HG02678 (cell line): ENCODE data around the gene GRIPAP1.

Experiments
- ATAC-seq: cut with Tn5 transposase; IDR thresholded peaks from one replicate; pipeline ENCODE4 v1.9.1; 2021; ENCODE audit warnings: mild to moderate bottlenecking, moderate library complexity; ENCODE audit not compliant: unreplicated experiment

Gene GRIPAP1

DNA sequence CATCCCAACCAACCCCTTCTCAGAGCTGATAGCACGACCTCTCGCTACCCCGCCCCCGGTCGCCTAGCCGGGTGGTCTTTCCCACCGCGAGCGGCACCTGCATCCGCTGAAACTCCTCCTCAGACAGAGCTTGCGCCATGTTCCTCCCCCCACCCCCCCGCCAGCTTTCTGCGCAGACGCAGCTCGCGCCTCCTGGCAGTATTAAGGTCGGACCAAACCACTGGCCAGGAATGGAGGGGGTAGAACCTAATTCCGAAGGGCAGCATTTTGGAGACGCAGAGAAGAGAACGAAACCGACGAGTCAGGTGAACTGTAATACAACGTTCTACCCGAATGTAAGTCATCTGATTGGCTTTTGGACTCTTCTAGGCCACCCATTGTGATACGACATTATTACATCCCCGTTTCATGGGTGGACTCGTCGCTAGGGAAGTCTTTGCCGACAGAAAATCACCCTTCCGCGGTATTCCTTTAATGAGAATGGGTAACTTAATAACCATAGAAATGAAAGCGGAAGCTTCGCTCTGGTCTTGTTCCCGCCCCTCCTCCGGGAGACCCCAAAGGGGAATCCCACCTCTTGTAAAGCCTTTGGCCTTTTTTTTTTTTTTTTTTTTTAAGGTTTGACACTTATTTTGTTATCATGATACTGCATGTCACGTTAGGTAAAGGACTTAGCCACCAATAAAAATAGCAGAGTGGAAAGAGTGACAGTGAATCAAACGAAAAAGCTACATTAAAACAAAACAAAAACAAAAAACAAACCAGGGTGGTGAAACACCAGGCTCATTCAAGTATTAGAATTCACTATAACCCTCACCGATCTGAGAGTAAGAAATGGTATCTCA, at the start of gene GRIPAP1:
GRIPAP1 (minus strand) TSS at position 174 of the 845 bp plus-strand sequence; CDS start at position 139, 35 bp downstream.
- ATAC-seq = peak; percentile 82

GRCh38 chrX:49043987-49044281, 41.9 kb upstream of the GRIPAP1 start:
- ATAC-seq = no peak

DNA sequence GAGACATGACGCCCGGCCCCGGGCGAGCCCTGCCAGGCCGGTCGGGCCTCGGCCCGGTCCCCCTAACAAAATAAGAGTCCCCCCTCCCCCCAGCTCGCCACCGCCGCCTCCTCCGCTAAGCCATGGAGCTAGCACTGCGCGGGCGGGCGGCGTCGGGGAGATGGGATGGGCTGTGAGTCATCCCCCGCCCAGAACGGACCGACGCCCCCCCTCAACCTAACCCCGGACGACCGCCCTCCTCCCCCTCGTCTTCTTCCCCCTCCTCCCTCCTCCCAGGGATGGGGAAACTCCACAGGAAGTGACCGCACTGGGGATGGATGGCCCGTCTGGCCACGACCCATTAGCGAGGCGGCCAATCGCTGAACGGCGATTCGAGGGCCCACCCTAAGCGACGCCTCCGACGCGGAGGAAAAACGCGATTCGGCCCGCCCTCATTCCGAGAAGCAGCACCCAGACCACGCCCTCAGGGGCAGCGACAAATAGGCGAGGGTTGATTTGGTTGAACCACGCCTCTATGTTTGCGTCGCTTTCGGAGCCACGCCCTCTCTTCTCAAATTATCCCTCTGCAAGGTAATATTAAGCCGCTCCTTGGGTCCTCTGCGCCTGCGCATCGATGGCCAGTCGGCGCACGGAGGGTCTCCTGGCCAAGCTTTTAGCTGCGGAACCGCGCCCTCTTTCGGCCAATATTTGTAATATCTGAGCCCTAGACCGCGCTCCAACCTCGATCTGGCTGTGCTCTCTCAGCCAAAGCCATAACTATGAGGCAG, 41.3 kb upstream of the GRIPAP1 start, which contains the start of gene TFE3:
TFE3 (minus strand) TSS at position 138 of the 767 bp plus-strand sequence; CDS start at position 7, 131 bp downstream.
- peak; percentile 80 for ATAC-seq

DNA sequence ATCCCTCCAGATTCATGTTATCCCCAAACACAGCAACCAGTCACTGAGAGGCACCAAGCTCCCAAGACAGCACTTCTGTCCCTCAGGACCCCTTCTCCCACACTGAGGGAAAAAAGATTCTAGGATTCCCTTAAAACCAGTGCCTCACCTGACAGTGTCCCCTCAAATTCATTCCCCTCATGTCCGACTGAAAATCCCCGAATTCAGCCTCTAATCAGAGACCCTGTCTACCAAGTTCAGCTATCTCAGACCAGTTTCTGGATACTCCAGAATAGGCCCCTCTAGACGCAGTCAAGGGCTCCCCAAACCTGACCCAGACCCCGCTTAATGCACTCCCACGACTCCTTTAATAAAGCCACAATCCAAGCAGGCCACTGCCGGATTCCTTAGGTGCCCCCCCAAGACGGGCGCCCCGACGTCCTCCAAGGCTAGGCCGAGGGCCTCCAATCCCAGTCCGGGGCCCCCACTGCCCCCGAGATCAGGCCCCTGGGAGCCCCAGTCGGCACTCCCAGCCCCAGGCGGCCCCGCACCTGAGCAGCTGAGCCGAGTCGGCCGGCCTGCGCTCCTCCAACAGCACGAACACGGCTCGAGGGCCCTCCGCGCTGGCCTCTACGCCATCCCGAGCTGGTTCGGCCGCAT, 40.6 kb upstream of the GRIPAP1 start:
- ATAC-seq = no peak

- no peak for ATAC-seq
These were observed 39.9 kb upstream of the GRIPAP1 start for GRCh38 chrX:49041744-49042580.

DNA sequence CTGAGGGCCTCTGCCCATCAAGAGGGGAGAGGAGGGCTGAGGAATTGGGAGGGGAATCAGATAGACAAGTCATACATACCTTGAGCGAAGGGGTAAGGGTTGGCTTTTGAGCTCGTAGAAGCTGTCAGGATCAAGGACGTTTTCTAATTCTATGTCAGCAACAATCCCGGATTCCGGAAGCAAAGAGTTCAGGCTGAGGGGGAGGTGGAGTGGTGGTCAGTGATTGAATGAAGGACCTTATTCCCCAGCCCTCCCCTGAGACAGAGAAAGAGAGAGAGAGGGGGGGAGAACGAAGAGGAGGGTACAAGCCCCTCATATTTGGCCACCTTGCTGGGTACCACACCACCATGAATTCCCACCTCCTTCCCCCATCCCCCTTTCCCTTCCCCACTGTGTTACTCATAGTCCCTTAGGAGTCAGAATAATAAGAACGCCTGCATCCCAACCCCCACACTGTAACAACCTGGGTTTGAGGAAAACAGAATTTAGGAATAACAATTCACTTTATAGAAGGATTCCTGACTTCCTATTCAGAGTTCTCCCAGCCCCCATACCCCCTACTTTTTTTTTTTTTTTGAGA, 38.4 kb upstream of the GRIPAP1 start:
- ATAC-seq = no peak

DNA sequence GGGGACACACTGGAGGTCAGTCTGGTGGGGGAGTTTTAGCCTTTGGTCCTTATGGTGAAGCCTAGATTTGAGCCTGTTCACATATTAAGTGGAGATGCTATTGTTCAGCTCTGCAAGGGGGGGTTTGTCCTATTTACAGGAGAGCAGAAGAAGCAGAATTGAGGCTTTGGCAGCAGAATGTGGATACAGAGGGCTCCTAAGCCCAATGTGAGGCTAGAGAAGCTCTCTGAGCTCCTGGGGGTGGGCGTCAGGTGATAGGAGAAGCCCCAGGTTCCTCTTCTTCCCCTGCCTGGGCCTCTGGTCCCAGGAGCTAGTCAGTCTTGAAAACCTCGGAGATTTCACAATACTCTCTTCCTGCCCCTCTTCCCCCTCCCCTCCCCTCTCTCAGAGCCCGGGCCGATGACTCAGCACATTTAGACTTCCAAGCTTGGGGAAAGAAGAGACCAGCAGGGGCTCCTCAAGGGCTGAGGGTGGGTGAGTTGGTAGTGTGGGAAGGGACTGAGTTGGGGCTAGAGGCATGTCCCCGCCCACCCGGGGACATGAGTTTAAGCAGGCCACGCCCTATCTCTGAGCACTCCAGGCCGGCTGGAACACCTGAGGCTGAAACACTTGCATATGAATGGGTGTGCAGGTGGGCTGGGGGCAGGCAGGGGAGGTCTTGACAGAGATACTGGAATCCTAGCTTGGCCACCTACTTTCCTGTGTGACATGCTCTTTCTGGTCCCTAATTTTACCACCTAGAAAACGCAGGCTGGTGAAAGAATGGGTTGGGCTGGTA, 37.7 kb upstream of the GRIPAP1 start:
- no peak for ATAC-seq

DNA sequence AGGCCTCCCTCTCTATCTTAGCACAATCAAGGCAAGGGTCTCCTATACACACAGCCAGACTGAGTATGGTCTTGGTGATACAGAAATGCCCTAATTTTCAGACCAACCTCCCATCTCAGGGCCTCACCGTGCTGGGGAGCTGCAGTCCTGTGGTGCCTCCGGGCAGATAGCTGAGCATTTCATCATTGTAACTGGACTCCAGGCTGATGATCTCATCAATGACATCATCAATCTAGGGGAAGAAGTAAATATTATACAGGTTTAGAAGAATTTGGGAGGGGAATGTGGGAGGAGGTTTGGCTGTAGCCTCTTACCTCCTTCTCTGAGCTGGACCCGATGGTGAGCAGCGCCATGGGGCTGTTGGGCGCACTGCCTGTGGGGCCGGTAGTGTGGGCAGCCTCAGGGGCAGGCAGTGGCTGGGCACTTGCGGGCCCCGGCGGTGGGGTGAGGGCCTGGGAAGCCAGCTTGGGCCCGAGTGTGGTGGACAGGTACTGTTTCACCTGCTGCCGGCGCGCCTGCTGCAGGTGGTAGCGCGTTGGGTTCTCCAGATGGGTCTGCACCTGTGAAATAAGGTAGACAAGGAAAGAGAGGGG, 35.9 kb upstream of the GRIPAP1 start:
- no peak for ATAC-seq

GRCh38 chrX:49030283-49030682, 28.2 kb upstream of the GRIPAP1 start:
- no peak for ATAC-seq

DNA sequence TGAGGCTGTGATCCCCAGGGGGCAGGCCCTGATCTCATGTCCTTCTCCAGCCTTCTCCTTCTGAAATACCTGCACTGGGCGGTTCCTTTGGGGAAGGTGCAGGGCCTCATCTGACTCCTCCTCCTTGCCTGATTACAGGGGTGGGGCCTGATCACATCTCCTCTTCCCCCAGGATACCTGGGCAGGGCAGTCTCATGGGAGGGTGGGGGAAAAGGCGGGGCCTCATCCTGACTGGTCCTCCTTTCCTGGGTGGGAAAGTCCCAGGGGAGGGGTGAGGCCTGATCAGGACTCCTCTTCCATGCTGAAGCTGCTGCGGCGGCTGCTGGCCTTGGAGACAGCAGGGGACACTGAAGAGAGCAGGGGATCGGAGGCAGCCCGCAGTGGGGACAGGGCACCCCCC, 27.8 kb upstream of the GRIPAP1 start:
- no peak for ATAC-seq

- ATAC-seq = no peak
These were observed 17.7 kb upstream of the GRIPAP1 start for GRCh38 chrX:49019599-49020249.

DNA sequence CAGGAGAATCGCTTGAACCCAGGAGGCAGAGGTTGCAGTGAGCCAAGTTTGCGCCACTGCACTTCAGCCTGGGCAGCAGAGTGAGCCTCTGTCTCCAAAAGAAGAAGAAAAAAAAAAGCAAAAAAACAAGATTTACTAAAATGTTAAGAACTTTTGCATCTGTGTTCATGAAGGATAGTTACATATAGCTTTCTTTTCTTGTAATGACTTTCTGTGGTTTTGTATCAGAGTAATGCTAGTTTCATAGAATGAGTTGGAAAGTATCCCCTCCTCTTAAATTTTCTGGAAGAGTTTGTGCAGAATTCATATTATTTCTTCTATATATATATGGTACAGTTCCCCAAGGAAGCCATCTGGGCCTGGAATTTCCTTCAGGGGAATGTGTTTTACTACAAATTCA, 17.0 kb upstream of the GRIPAP1 start:
- ATAC-seq = no peak

DNA sequence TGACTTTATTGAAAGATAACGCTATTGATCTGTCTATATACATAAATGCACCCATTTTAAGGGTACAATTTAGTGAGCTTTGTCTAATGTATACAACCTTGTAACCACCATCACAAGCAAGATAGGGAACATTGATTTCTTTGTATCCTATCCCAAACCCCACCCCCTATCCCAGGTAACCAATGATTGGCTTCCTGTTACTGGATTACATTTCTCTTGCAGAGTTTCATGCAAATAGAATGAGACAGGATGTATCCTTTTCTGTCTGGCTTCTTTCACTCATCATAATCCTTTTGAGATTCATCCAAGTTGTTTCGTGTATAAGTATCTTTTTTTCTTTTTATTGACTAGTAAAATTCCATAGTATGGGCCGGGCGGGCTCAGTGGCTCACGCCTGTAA, 1.6 kb upstream of the GRIPAP1 start:
- ATAC-seq = no peak

DNA sequence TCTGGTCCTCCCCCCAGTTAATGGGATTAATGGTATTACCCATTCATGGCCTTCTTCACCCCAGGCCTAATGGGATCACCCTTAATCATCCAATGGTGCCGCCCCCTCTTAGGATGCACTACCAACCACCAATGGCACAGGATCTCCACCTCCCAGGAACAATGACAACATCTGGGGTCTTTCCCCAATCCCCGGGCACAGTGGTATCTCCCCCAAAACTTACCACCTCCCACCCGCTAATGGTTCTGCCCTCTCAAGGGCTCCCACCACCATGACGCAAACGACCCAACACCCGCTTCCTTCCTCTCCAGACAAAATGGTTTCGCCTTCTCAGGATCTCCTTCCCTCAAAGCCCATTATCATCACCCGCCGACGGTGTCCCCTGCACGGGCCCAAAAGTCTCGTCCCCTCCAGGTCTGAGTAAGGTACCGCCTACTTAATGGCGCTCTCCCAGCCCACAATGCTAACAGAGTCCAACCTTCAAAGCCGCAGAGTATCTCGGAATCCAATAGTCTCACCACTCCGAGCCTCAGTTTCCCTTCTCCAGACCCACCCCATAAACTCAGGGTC, 458 bp downstream of the GRIPAP1 start:
- peak; percentile 33 for ATAC-seq

- no peak for ATAC-seq
These were observed 1.4 kb downstream of the GRIPAP1 start for GRCh38 chrX:49000636-49001035.

GRCh38 chrX:48999030-48999429, 3.0 kb downstream of the GRIPAP1 start:
- ATAC-seq = no peak

DNA sequence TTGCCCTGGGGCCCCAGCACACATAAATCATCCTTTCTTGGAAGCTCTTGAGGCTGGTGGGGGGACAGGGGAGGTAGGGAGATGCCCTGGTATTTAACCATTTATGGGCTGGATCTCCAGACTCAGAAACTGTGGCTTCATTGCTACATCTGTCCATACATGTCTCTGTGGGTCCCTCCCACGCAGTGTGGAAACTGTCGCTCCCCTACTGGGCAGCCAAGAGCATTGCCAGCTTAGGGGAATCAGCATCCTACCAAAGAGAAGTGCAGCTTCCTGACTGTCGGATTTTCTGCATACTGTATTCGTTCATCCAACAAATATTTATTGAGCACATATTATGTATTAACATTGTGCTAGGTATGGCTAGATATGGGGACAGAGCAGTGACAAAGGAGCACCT, 3.7 kb downstream of the GRIPAP1 start:
- no peak for ATAC-seq

DNA sequence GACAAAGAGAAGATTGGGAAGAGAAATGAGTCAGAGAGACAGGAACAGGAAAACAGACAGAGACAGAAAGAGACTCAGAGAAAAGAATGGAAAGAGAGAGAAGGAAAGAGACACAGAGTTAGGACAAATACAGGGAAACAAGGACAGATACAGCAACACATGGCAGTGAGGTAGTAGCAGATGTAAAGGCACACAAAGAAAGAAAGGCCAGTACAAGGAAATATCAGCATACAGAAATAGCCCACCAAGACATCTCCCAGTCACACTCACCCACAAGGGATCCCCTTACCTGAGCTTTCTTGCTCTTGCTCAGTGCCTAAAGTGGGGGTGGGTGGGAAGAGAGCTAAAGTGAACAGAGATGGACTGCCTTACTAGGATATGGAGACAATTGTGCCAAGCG, 4.2 kb downstream of the GRIPAP1 start:
- ATAC-seq = no peak
